IPS-18c (cell line): Measurements from ENCODE around the gene APOOL.
"Not testable (repeated sequence)": the region's sequence is repeated elsewhere in the genome, so short reads cannot be mapped to it uniquely, and the experiment has no call there.

Experiments
- H3K4me3 ChIP-seq: 2 replicates; pipeline ENCODE4 v1.7.0; 2013; ENCODE audit warnings: low read depth, mild to moderate bottlenecking, low read length, moderate library complexity; ENCODE audit not compliant: insufficient read depth
- H3K9me3 ChIP-seq: one replicate; pipeline ENCODE4 v1.6.1; 2013; ENCODE audit warnings: mild to moderate bottlenecking, low read length, moderate library complexity; ENCODE audit not compliant: control insufficient read depth, insufficient read depth

Gene APOOL

DNA sequence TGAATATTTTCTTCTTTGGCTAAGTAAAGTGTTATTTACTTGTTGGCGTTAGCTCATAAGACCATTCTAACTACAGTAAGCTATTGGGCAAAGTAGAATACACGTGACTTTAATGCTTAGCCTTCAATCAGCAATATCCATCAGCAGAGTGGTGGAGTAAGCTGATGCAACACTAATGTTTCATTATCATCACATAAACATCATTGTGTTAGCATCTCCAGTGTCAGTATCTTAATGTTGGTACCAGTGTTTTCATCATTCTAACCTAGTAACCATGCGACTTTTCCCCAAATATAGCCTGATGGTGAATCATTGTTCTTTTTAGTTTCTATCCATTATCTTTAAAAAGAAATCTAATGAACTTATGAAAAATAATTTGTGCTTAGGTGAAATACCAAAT lies 48.5 kb downstream of the APOOL start:
- H3K4me3 ChIP-seq, result no peak overlapping the region
- H3K9me3 ChIP-seq, result no peaks in the 10 kb centered on the region

DNA sequence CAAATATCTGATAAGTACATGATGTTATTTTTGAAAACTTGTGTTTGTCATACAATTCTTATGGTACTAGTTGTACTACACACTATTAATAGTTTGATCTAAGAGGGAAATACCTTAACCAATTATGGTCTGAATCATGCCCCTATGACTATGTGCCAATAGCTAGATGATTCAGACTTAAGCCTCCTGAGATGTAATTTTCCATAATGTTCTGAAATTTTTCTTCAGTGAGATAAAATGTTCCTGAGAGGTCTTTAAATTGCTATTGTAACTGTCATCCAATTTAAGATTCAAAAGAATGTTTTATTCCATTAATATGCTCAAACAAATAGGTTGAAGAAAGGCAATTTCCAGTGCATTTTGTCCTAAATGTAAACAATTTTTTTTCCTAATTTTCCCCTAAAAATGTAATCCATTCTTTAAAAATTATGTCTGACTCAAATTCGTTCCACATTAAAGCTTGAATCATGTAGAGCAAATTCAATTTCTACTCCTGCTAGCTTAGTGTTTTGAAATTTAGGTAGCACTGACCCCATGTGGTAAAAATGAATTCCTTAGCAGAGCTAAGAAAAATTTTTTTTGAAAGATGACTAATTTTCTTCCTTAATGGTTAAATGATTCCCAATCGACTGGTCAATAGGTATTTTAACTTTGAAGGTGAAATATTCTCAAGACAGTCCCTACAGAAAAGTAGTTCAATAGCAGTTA lies 49.1 kb downstream of the APOOL start:
- Histone ChIP-seq H3K4me3 (no peak overlapping the region), H3K9me3 (no peaks in the 10 kb centered on the region)

DNA sequence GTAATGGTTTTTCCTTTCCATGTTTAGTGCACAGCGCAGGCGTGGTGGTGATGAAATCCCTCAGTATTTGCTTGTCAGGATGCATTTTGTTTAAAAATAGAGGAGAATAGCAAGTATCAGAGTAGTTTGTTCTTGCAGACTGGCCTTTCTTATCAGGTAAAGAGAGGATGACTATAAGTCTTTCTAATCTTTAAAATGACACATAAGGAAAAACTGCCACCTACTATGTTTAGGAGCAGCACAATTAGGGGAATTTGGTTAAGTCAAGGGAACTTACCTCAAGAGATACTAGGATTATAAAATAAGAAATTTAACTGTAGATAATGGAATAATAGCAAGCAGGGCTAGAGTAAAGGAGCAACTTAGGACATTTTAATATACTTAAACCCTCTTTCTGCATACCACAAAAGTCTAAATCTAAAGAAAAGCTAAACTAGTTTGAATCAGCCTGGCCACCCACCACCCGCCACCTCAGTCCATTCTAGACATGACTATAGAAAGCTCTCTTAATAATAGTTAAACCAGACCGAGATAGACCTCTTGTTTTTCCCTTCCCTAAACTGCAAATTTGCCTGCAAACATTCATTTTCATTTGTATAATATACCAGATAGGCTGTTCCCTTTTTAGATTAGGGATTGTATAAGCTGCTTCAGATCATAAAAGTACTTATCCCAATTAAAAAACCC lies 62.0 kb downstream of the APOOL start:
- Histone ChIP-seq H3K9me3 (no peaks in the 10 kb centered on the region), H3K4me3 (no peak overlapping the region)

DNA sequence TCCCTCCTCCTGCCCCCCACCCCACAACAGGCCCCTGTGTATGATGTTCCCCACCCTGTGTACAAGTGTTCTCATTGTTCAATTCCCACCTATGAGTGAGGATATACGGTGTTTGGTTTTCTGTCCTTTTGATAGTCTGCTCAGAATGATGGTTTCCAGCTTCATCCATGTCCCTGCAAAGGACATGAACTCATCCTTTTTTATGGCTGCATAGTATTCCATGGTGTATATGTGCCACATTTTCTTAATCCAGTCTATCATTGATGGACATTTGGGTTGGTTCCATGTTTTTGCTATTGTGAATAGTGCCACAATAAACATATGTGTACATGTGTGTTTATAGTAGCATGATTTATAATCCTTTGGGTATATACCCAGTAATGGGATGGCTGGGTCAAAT lies 73.6 kb downstream of the APOOL start:
- not testable (repeated sequence) for H3K4me3 ChIP-seq, H3K9me3 ChIP-seq

DNA sequence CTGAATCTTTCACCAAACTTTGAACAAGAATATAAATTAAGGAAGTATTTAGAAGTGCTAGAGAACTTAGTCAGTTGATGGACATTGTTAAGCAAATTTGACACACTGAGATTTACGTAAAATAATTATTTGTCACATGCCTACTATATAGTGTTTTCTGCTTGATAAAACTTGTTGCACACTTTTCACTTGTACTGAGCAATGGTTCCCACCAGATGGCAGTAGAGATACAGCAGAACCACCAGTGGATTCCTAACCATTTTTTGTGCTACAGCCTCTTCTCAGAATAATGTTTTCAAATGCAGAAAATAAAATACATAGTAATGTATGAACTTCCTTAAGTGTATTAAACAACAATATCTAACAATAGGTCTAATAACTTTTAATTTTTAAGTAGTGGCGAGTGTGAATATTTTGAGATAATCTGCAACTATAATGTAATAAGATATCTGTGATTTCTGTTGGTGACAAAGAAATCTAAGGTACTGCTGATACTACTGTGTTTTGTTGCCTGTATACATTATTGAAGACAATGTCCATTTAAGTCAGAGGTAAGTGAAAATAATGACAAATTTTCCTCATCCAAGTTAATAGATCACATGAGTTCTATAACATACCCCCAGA lies 81.2 kb downstream of the APOOL start:
- H3K9me3 ChIP-seq, result peaks cover 3% of the 10 kb centered on the region
- H3K4me3 ChIP-seq, result no peak overlapping the region

DNA sequence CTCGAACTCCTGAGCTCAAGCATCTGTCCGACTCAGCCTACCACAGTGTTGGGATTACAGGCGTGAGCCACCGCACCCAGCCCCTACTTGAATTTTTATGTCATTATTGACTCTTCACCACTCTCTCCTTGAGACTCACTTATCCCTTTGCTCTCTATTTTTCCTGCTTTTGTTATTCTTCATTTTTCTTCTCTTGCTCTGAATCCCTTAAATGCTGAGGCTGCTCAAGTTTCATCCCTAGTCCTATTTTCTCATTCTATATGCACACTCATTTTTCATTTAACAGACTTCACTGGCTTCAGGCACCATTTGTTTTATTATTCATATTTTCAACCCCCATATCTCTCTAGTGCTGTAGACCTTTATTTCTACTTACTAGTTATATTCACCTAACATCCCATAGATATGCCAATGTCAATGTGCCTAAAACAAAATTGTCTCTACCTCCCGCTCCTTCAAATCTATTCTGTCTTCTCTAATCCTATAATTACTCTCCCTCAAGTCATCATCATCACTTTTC lies 85.7 kb downstream of the APOOL start:
- no peak overlapping the region for H3K4me3 ChIP-seq
- H3K9me3 ChIP-seq, result peaks cover 3% of the 10 kb centered on the region

DNA sequence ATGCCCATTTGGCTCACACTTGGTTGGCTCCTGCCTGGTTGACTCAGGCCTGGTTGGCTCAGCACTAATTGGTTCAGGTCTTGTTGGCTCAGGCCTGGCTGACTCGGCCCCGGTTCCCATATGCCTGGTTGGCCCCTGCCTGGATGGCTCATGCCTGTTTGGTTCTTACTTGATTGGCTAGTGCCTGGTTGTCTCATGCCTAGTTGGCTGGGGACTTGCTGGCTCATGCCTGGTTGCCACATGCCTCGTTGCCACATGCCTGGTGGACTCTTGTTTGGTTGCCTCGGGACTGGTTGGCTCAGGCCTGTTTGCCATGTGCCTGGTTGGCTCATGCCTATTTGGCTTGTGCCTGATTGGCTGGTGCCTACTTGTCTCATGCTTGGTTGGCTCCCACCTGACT lies 103.7 kb downstream of the APOOL start:
- Histone ChIP-seq H3K9me3 (peaks cover 3% of the 10 kb centered on the region), H3K4me3 (no peak overlapping the region)

DNA sequence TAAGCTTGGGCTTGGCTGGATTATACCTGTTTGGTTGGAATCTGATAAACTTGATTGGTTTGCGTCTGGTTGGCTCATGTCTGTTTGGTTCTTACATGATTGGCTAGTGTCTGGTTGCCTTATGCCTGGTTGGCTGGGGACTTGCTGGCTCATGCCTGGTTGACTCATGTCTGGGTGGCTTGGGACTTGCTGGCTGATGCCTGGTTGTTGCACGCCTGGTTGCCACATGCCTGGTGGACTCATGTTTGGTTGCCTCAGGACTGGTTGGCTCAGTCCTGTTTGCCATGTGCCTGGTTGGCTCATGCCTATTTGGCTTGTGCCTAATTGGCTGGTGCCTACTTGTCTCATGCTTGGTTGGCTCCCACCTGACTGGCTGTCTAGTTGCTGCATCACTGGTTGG lies 104.5 kb downstream of the APOOL start:
- peaks cover 3% of the 10 kb centered on the region for H3K9me3 ChIP-seq
- no peak overlapping the region for H3K4me3 ChIP-seq

DNA sequence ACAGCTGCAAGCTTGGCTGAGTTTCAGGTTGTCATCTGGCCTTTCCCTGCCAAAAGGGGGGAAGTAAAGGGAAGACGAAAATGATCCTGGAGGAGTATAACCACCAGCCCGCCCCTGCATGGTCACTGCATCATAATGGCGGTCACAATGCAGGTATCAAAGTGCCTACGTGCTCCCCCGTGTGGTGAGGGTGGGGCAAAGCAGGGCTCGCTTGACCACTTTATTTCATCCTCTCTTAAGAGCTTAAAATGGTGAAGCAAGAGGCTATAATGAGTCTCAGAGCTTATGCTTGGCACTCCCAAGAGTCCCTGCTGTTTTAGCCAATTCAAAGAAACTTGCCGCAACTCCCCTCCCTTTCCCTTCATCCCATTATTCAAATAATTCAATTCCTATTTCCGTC lies 105.6 kb downstream of the APOOL start:
- Histone ChIP-seq H3K9me3 (peaks cover 3% of the 10 kb centered on the region), H3K4me3 (no peak overlapping the region)

DNA sequence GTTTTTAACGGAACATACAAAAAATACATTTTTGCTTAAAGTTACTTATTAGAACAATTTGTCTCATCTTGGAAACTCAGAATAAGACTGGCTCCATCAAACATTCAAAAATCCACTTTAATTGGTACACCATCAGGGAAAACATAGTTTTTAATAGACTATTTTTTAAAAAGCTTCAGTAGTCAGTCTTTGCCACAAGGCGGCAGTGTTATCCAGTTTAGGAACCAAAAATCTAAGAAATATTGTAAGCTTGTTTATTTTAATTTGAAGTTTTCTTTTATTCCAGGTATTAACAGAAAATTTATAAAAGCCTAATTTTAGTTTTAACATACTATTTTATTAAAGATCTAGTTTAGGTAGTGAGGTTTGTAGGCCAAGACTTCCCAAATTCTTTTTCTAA lies 107.7 kb downstream of the APOOL start:
- Histone ChIP-seq H3K9me3 (peaks cover 3% of the 10 kb centered on the region), H3K4me3 (no peak overlapping the region)

DNA sequence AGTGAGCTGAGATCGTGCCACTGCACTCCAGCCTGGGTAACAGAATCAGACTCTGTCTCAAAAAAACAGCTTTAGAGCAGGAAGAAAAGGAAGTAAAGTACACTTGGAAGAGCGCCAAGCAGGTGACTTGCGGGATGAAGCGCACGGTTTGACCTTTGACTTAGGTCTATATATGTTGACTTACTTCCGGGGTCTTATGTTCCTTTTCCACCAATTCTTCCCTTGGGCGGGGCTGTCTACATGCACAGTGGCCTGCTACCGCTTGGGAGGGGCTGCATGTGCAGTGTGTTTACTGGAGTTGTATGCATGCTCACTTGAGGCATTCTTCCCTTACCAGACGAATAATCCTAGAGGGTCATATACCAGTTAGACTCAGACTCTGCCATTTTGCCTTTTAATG lies 108.6 kb downstream of the APOOL start:
- no peak overlapping the region for H3K4me3 ChIP-seq
- H3K9me3 ChIP-seq, result peaks cover 3% of the 10 kb centered on the region

DNA sequence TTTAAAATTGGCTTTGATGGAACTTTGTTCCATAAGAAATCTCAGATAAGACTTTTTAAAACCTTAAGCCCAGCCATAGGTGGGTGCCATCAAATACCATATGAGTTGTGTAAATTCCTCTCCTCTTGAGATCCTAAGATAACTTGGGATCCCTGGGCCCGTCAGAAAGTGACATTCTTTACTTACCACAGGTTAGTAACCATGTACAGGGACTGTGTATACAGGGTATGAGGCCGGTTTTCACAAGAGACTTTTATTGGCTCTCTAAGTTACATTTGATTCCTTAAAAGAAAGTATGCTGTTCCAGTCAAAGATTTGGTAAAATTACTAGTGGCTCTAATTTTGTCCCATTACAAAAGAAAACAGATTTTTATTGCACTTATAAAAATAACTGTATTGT lies 110.1 kb downstream of the APOOL start:
- Histone ChIP-seq H3K9me3 (peaks cover 3% of the 10 kb centered on the region), H3K4me3 (no peak overlapping the region)

DNA sequence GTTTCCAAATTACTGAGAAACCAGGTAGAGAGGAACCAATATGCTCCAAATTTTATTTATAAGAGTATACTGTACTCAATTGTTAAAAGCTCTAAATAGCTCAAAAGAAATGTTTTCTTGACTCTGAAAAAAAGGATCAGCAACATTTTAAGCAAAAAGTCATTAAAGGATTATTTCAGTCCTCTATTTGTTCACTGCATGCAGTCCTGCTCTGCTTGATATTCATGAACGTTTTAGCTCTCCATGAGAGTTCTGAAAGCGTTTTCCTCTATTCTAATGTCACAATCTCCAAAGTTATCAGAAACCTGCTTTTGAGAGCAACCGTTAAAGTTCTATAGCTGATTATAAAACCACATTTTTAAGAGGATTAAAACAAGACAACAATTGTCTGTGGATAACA lies 110.5 kb downstream of the APOOL start:
- no peaks in the 10 kb centered on the region for H3K9me3 ChIP-seq
- no peak overlapping the region for H3K4me3 ChIP-seq

DNA sequence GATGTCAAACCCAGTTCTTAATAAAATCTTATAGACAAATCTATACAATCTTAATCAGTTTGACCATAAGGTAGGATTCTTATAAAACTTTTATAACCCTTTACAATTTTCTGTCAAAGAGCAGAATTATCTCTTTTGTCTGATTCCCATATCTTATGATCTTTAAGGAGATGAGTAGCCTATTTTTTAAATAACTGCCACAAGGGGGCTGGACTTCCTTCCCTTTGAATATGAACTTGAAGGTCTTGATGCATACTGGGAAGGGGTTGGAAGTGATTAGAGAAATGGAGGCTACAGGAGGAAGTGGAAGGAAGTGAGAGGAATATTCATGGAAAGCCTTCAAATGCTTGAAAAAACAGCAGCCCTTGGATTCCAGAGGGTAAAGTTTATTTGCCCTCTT lies 111.1 kb downstream of the APOOL start:
- no peak overlapping the region for H3K4me3 ChIP-seq
- H3K9me3 ChIP-seq, result no peaks in the 10 kb centered on the region

DNA sequence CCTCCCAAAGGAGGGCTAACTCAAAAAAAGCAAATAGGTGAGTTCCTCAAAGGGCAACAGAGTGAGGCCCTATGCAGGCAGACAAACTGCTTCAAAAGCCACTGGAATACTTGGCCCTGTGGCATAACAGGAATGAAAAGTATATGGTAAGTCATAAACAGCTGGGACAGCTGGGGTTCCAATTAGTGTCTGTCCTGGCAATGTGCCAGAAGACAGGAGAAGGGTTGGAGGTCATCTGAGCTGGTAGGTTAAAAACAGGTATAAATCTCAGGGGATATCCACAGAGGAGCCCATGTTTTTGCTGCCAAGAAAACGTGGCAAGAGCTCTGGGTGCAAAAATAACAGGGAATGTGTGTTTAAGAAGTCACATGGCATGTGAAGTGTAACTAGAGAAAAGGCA lies 111.6 kb downstream of the APOOL start:
- Histone ChIP-seq H3K4me3 (no peak overlapping the region), H3K9me3 (no peaks in the 10 kb centered on the region)

DNA sequence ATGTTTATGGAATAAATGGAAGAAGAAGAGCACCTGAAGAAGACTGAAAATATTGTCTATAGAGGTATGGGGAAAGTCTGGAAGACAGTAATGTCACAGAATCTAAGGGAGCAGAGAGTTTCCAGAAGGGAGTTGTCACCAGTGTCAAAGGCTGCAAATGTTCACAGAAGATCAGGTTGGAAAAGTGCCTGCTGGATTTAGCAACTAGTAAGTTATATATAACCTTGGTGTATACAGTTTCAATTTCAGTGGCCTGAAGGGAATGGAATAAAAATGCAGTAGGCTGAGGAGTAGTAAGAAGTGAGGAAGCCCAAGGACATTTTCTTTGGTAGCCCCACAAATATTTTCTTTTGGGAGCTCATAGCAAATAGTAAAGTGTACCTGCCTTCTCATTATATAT lies 132.7 kb downstream of the APOOL start:
- peaks cover 5% of the 10 kb centered on the region for H3K9me3 ChIP-seq
- H3K4me3 ChIP-seq, result no peak overlapping the region

DNA sequence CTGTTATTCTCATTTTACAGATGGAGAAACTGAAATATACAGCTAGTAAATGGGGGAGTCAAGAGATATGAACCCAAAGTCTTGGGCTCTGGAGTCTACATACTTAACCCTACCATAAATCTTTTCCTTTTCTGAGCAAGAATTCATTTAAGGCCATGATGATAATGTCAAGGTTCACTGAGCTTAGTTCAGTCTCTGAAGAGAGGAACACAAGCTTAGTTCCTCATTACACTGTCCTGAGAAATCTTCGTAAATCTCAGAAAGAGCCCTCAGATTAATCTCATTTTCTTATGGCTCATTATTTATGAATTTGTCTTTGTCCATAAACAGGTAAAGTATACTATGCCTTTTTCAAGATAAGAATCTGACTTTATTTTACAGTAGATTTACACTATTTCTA lies 135.7 kb downstream of the APOOL start:
- Histone ChIP-seq H3K4me3 (no peak overlapping the region), H3K9me3 (peaks cover 2% of the 10 kb centered on the region)

DNA sequence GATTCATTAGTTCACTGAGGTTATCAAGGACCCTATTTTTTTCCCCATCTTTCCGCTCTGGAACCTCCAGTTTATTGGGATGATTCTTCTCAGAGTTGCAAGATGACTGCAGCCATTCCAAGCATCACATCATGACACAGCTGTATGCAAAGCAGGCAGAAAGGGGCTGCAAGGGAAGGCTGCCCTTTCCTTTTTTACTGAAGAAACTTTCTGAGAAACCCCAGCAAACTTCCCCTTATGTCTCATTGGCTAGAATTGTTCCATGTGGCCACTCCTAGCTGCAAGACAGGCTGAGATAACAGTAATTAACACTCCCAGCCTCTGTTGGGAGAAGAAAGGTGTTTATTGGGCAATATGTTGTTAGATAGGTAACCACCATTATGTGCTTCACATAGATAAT lies 137.3 kb downstream of the APOOL start:
- Histone ChIP-seq H3K9me3 (peaks cover 2% of the 10 kb centered on the region), H3K4me3 (no peak overlapping the region)
